Measurements from ENCODE around the gene SNTG2.
"Not testable (repeated sequence)": the region's sequence is repeated elsewhere in the genome, so short reads cannot be mapped to it uniquely, and the experiment has no call there.

SNTG2 gene

GRCh38 chr2:1394709-1395408, 444.2 kb downstream of the SNTG2 start:
- DNase-seq = no peak

- DNase-seq = no peak
These were observed 446.7 kb downstream of the SNTG2 start for GRCh38 chr2:1397350-1397749.

- no peak for DNase-seq
These were observed 447.5 kb downstream of the SNTG2 start for GRCh38 chr2:1398191-1398590.

GRCh38 chr2:1400943-1401735, 450.5 kb downstream of the SNTG2 start:
- no peak for DNase-seq

- no peak for DNase-seq
These were observed 451.4 kb downstream of the SNTG2 start for GRCh38 chr2:1402064-1402463.

- DNase-seq = no peak
These were observed 452.9 kb downstream of the SNTG2 start for GRCh38 chr2:1403565-1403964.

- DNase-seq = no peak
These were observed 454.5 kb downstream of the SNTG2 start for GRCh38 chr2:1405124-1405523.

GRCh38 chr2:1405967-1406366, 455.3 kb downstream of the SNTG2 start:
- DNase-seq = no peak

GRCh38 chr2:1406434-1406833, 455.8 kb downstream of the SNTG2 start:
- DNase-seq = no peak

- DNase-seq = no peak
These were observed 457.5 kb downstream of the SNTG2 start for GRCh38 chr2:1407950-1408675.

- DNase-seq = no peak
These were observed 462.6 kb downstream of the SNTG2 start, which contains the start of gene TPO for GRCh38 chr2:1413156-1413710. TSS of gene TPO (plus strand) at chr2:1413463. CDS start at chr2:1414409, 946 bp downstream.

GRCh38 chr2:1414121-1414520, 463.5 kb downstream of the SNTG2 start:
- no peak for DNase-seq

GRCh38 chr2:1414901-1415300, 464.3 kb downstream of the SNTG2 start:
- not testable (repeated sequence) for DNase-seq

- no peak for DNase-seq
These were observed 464.9 kb downstream of the SNTG2 start for GRCh38 chr2:1415501-1415900.
